GM12878 (cell line): Measurements from ENCODE around the gene CGREF1. TPM values are rescaled to one million over a fixed set of nuclear protein-coding genes. Genes with fewer than 3 reads are reported as not detected.

Experiments
- CEBPZ ChIP-seq: fragments of 150-350 bp; IDR thresholded peaks from 2 replicates; pipeline ENCODE4 v1.6.1; 2016; ENCODE audit warnings: low read depth, low read length
- CHD1 ChIP-seq: IDR thresholded peaks from 2 replicates; pipeline ENCODE4 v1.6.1; 2012; ENCODE audit warnings: low read depth, low read length, improper control_type of control experiment
- CHD2 ChIP-seq: IDR thresholded peaks from 2 replicates; pipeline ENCODE4 v1.6.1; 2011; ENCODE audit warnings: low read depth, low read length, improper control_type of control experiment, borderline replicate concordance
- IRF5 ChIP-seq: fragments of 450-650 bp; IDR thresholded peaks from 2 replicates; pipeline ENCODE4 v1.6.1; 2017; ENCODE audit warnings: borderline replicate concordance
- KAT2A ChIP-seq: conservative IDR thresholded peaks from 2 replicates; pipeline ENCODE4 v1.6.1; 2011; ENCODE audit warnings: low read depth, low read length; ENCODE audit not compliant: control insufficient read depth
- PKNOX1 ChIP-seq: fragments of 450-650 bp; IDR thresholded peaks from 2 replicates; pipeline ENCODE4 v1.6.1; 2016; ENCODE audit warnings: mild to moderate bottlenecking
- POLR2A ChIP-seq: IDR thresholded peaks from 2 replicates; pipeline ENCODE4 v1.6.1; 2011; ENCODE audit warnings: low read depth, mild to moderate bottlenecking, low read length
- RAD21 ChIP-seq: IDR thresholded peaks from 2 replicates; pipeline ENCODE4 v1.6.1; 2011; ENCODE audit warnings: mild to moderate bottlenecking, low read depth, low read length, moderate library complexity; ENCODE audit not compliant: insufficient read depth
- SIX5 ChIP-seq: IDR thresholded peaks from 2 replicates; pipeline ENCODE4 v1.6.1; 2011; ENCODE audit warnings: mild to moderate bottlenecking, low read depth, low read length, moderate library complexity; ENCODE audit not compliant: severe bottlenecking
- TCF12 ChIP-seq: IDR thresholded peaks from 2 replicates; pipeline ENCODE4 v1.6.1; 2011; ENCODE audit warnings: low read depth, mild to moderate bottlenecking, low read length
- ZSCAN29 ChIP-seq: fragments of 450-650 bp; IDR thresholded peaks from 2 replicates; pipeline ENCODE4 v1.6.1; 2017; ENCODE audit warnings: mild to moderate bottlenecking, moderate library complexity
- polyA plus RNA-seq, 11 experiments: library from polyadenylated mRNA; depleted of rRNA in 4 of 11; unstranded in 6 of 11; stranded (reverse) in 5 of 11; fragments of >200 nt; fragmentation: Nextera tagmentation in 4 of 11; fragmentation: Illumina TruSeq in 1 of 11; extraction: Ambion mirVana in 4 of 11; extraction: Trizol in 1 of 11; gene quantifications; 1 replicate in 1 of 11; 2 replicates in 10 of 11; pipeline versions ENCODE4 v1.2.1 to v1.2.3, GENCODE V29; 2011 to 2016; ENCODE audit warnings: inconsistent platforms in 2 of 11, missing spikeins in 2 of 11, low read depth in 1 of 11
- total RNA-seq, 4 experiments: library from RNA; depleted of rRNA in 3 of 4; stranded (reverse); fragments of >200 nt in 3 of 4; fragmentation: Illumina TruSeq in 1 of 4; extraction: Trizol in 1 of 4; gene quantifications; 2 replicates each; pipeline versions ENCODE4 v1.2.1 to v1.2.3, GENCODE V29; 2013 to 2021

CGREF1 gene
- total and polyA plus RNA-seq, 10 of the 15 experiments (the other 5 are each of a cell fraction or from before 2014, with no cell fraction given): 0.06 to 0.21 TPM; not detected in 8

- TF ChIP-seq CEBPZ (no peak), ZSCAN29 (no peak), IRF5 (no peak), CHD1 (no peak), KAT2A (no peak), POLR2A (no peak), CHD2 (no peak), SIX5 (no peak), TCF12 (no peak), PKNOX1 (no peak), RAD21 (no peak)
Observed at GRCh38 chr2:27081984-27082772, 36.8 kb downstream of the CGREF1 start (continued).
